Prostate gland (tissue), 2 donors: ENCODE data around the gene POU4F3. TPM values are rescaled to one million over a fixed set of nuclear protein-coding genes. Genes with fewer than 3 reads are reported as not detected.

Experiments
- DNase-seq: peaks from one replicate; pipeline ENCODE4 v3.0.0-alpha.2; 2019; ENCODE audit warnings: low spot score
- H3K27ac ChIP-seq, 2 donors: fragments of 200-600 bp; sonication (generic); 2 replicates each; pipeline ENCODE4 v1.5.1; 2017 to 2019
- H3K27me3 ChIP-seq: fragments of 200-600 bp; sonication (generic); replicated peaks from 2 replicates; pipeline ENCODE4 v1.5.1; 2019; ENCODE audit not compliant: insufficient read depth
- H3K36me3 ChIP-seq, 2 donors: fragments of 200-600 bp; sonication (generic); 1 replicate in 1 of 2; 2 replicates in 1 of 2; pipeline versions ENCODE4 v1.5.1 to v1.8.1; 2017 to 2019
- H3K4me1 ChIP-seq: fragments of 200-600 bp; sonication (generic); replicated peaks from 2 replicates; pipeline ENCODE4 v1.5.1; 2019
- H3K4me3 ChIP-seq, 2 donors: fragments of 200-600 bp; sonication (generic); 2 replicates each; pipeline ENCODE4 v1.5.1; 2017 to 2019
- H3K9me3 ChIP-seq: fragments of 200-600 bp; sonication (generic); 2 replicates; pipeline ENCODE4 v1.5.1; 2017
- CTCF ChIP-seq, 4 experiments: fragments of 200-600 bp in 2 of 4; fragments of 450-650 bp in 2 of 4; sonication (generic) in 2 of 4; IDR thresholded peaks; 1 replicate in 3 of 4; 2 replicates in 1 of 4; pipeline ENCODE4 v1.5.1; 2016 to 2019; ENCODE audit warnings: antibody characterized with exemption in 4 of 4, mild to moderate bottlenecking in 2 of 4, moderate library complexity in 2 of 4
- POLR2A ChIP-seq: fragments of 450-650 bp; IDR thresholded peaks from one replicate; pipeline ENCODE4 v1.6.1; 2016; ENCODE audit warnings: antibody characterized with exemption, mild to moderate bottlenecking
- POLR2AphosphoS5 ChIP-seq: sonication (generic); formaldehyde crosslinking; IDR thresholded peaks from one replicate; pipeline ENCODE4 v1.6.1; 2017; ENCODE audit warnings: antibody characterized with exemption
- WGBS: methylation state at CpG from one replicate; pipeline ENCODE4 v1.1.5; 2018; 5-methylcytosine and 5-hydroxymethylcytosine counted together
- intact Hi-C: fragments of 100-400 bp; cut with DNase I; formaldehyde crosslinking; loops from one replicate; pipeline ENCODE4 v1.14.2; 2022
- total RNA-seq, 2 donors: library from RNA; depleted of rRNA; stranded (reverse); fragments of >200 nt; gene quantifications; one replicate each; pipeline ENCODE4 v1.1.0, GENCODE V29; 2016

POU4F3 gene
- total RNA-seq, 2 donors from 2014 or later: not detected

DNA sequence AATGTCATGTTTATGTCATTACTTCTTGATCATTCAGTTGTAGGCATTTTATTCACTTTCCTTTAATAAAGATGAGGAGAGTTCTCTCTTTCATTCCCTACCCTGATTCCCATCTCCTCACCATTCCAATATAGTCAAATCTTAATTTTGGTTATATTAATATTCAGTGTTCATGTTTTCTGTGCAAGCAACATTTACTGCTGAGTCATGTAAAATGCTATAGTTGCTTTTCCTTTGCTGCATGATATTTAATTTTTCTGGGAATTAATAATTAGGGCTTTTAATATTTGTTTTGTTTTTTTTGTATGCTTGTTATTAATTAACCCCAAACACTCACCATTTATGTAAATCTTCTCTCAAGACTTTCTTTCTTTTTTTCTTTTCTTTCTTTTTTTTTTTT, 18.5 kb downstream of the POU4F3 start:
- intact Hi-C loops: no loop called here
- DNase-seq: no peak
- TF ChIP-seq POLR2AphosphoS5 (no peak), CTCF (IDR thresholded peaks at IDR 0.05) (no peak), POLR2A (no peak)
- no peak overlapping the region for H3K4me3 ChIP-seq
- no peaks in the 10 kb centered on the region for H3K9me3 ChIP-seq
- no peak overlapping the region for H3K27ac ChIP-seq
- H3K4me1 ChIP-seq: no peaks in the 10 kb centered on the region
- no peaks in the 10 kb centered on the region for H3K27me3 ChIP-seq
- no peaks in the 10 kb centered on the region for H3K36me3 ChIP-seq

DNA sequence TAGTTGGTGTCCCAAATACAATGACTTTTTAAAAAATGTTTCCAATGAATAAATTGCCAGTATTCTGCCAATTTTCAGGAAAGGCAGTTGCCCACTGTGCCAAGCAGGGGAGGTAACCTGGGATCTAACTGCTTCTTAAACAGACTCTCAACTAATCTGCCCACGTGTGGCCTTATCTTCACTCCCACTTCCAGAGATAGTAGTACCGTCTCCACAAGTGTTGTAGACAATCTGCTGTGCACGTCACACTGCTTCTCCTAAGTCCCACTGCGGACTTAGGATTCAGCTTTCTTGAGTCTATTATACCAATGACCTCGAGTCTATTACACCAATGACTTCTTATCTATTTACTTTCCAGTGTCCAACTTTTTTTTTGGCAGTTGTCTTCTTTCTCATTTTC, 21.2 kb downstream of the POU4F3 start:
- intact Hi-C loops: no loop called here
- no peak for DNase-seq
- Histone ChIP-seq H3K27me3 (no peaks in the 10 kb centered on the region), H3K9me3 (no peaks in the 10 kb centered on the region), H3K4me1 (no peaks in the 10 kb centered on the region), H3K4me3 (no peak overlapping the region), H3K36me3 (no peaks in the 10 kb centered on the region), H3K27ac (no peak overlapping the region)
- no peak for TF ChIP-seq POLR2A
- no peak for TF ChIP-seq POLR2AphosphoS5
- no peak for TF ChIP-seq CTCF (IDR thresholded peaks at IDR 0.05)
- 69% methylated on average over 5 of the region's 5 CpGs for WGBS

DNA sequence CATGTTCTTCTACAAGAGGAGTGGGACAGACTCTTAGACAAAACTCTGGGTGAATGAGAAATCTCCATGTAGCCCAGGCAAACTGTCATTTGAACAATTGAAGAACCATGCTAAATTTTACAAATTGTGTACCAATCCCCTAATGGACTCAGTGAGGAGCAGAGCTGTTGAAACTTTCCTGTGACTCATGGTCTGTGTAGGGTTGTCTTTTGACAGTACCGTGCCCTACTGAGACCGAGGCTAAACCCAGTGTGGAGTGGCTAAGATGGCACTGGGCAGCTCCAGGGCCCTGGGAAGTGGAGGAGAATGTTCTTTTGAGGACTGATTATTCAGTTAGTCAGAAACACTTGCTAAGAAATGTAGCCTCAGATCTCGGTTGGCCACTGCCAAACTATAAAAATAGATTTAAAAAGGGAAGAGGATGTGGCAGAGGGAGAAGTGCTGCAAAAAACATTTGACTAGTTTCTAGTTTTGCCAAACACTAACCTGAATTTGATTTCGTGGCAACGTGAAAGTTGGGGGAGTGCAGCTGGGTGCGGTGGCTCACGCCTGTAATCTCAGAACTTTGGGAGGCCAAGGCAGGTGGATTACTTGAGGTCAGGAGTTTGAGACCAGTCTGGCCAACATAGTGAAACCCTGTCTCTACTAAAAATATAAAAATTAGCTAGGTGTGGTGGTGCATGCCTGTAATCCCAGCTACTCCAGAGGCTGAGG, 24.7 kb downstream of the POU4F3 start:
- no peak for TF ChIP-seq POLR2AphosphoS5
- TF ChIP-seq POLR2A: no peak
- no peak for TF ChIP-seq CTCF (IDR thresholded peaks at IDR 0.05)
- H3K27me3 ChIP-seq: no peaks in the 10 kb centered on the region
- no peaks in the 10 kb centered on the region for H3K4me1 ChIP-seq
- WGBS: 73% methylated on average over 7 of the region's 7 CpGs
- no peak overlapping the region for H3K4me3 ChIP-seq
- no peaks in the 10 kb centered on the region for H3K9me3 ChIP-seq
- no peak overlapping the region for H3K27ac ChIP-seq
- no peak for DNase-seq
- intact Hi-C loops: no loop called here
- H3K36me3 ChIP-seq: no peaks in the 10 kb centered on the region

DNA sequence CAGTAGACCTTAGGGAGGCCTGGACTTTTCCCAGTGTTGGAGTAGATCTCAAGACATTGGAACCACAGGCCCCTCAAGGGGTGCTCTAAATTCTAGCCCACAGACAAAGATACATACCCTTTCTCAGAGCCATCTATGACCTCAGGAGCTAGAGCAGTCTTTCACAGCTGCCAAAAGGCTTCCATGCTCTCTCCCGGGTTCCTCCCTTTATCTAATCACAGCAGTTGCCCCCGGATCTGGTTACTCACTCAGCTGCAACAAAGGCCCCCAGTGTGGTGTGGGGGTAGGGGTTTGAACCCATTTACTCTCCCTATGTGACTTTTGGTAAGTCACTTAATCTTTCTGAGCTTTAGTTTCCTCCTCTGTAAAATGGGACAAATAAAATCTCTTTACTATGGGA, 27.0 kb downstream of the POU4F3 start:
- Histone ChIP-seq H3K4me1 (no peaks in the 10 kb centered on the region), H3K36me3 (no peaks in the 10 kb centered on the region), H3K27me3 (no peaks in the 10 kb centered on the region), H3K9me3 (no peaks in the 10 kb centered on the region), H3K4me3 (no peak overlapping the region), H3K27ac (no peak overlapping the region)
- intact Hi-C loops: no loop called here
- no peak for DNase-seq
- 43% methylated on average over 2 of the region's 2 CpGs for WGBS
- TF ChIP-seq CTCF (IDR thresholded peaks at IDR 0.05) (no peak), POLR2AphosphoS5 (no peak), POLR2A (no peak)

DNA sequence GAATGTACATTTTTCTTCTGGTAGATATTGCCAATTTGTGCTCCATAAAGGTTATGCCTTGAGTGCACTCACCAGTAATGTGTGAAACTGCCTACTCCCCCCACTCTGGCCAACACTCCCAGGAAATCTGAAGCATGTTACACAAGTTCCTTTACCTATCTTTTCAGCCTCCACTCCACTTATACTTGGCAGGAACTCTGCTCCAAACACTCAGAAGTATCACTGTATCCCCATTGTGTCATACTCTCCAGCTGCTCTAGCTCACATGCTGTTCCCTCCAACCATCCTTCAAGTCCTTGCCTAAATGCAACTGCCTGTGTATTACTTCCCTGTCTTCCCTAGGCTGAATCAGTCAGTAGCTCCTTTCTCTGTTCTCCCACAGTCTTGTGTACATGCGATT, 28.3 kb downstream of the POU4F3 start:
- WGBS: 57% methylated on average over 1 of the region's 1 CpG
- Histone ChIP-seq H3K9me3 (no peaks in the 10 kb centered on the region), H3K4me1 (no peaks in the 10 kb centered on the region), H3K36me3 (no peaks in the 10 kb centered on the region), H3K27ac (no peak overlapping the region), H3K4me3 (no peak overlapping the region), H3K27me3 (no peaks in the 10 kb centered on the region)
- TF ChIP-seq POLR2A (no peak), POLR2AphosphoS5 (no peak), CTCF (IDR thresholded peaks at IDR 0.05) (no peak)
- intact Hi-C loops: no loop called here
- DNase-seq: no peak
